Caki2 (cell line): ENCODE results near the gene RAD51C. TPM values are rescaled to one million over a fixed set of nuclear protein-coding genes. Genes with fewer than 3 reads are reported as not detected.
"Not testable (repeated sequence)": the region's sequence is repeated elsewhere in the genome, so short reads cannot be mapped to it uniquely, and the experiment has no call there.

ENCODE experiments used
- DNase-seq: peaks from one replicate; pipeline ENCODE4 v3.0.0-alpha.2; 2015; ENCODE audit warnings: low read depth
- in situ Hi-C: cut with HindIII; loops from 2 replicates; pipeline ENCODE4 v1.10.0; 2016; ENCODE audit warnings: low sequenced_read_pairs, low pct_unique_long_range_greater_than_20kb, mixed read lengths
- total RNA-seq: library from RNA; depleted of rRNA; stranded (reverse); fragments of >200 nt; shearing (Covaris generic); gene quantifications from 2 replicates; pipeline ENCODE4 v1.2.3, GENCODE V29; 2014; ENCODE audit warnings: low replicate concordance

Gene RAD51C
- total RNA-seq, 1 experiment from 2014 or later = 74.1 TPM

DNA sequence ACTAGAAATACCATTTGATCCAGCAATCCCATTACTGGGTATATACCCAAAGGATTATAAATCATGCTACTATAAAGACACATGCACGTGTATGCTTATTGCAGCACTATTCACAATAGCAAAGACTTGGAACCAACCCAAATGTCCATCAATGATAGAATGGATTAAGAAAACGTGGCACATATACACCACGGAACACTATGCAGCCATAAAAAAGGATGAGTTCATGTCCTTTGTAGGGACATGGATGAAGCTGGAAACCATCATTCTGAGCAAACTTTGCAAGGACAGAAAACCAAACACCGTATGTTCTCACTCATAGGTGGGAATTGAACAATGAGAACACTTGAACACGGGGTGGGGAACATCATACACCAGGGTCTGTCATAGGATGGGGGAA, 14.1 kb upstream of the RAD51C start:
- DNase-seq, in situ Hi-C loops: not testable (repeated sequence)

DNA sequence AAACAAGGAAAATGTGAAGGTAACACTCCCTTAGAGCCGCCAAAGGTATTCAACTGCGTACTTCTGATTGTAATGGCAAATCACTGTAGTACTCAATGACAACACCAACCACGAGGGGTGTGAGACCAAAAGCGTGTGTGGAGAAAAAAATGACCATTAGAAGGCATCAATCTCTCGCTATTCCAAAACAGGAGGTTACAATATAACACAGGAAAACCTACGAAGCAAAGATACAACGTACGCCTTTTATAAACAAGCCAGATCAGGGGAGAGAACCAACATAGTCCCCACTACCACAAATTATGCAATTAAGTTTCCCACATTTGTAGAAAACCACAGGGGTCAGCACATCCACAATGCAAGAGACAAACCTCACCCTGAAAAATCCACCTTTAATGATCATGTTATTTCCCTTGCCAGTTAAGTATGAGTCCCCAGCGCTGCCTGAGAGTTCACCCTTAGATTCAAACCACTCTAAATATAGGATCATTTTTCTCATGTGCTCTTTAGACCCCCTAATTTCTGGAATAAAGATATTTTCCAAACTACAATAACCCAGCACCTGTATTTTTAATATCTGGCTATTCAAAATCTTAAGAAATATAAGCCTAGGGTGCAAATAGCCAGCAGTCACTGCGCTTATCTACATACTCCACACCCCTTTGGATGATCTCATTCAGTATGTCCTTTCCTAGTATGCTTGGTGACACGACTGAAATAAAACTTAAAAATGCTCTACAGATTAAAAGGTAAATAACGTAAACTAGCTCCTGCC, 13.0 kb upstream of the RAD51C start:
- in situ Hi-C loops = no loop called here
- peak; percentile 77 for DNase-seq

DNA sequence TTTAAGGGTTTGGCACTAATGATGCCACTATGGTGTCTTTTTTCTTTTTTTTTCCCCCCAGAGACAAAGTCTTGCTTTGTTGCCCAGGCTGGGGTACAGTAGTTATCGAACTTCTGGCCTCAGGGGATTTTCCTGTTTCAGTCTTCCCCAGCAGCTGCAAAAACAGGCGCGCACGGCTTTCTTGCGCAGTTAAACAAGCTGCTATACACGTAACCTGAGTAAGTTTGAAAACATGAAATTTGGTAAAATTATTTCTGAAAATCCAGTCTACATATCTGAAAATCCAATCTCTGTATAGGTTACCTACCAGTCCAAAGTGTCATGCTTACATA, 12.4 kb upstream of the RAD51C start:
- no peak for DNase-seq
- in situ Hi-C loops = no loop called here

DNA sequence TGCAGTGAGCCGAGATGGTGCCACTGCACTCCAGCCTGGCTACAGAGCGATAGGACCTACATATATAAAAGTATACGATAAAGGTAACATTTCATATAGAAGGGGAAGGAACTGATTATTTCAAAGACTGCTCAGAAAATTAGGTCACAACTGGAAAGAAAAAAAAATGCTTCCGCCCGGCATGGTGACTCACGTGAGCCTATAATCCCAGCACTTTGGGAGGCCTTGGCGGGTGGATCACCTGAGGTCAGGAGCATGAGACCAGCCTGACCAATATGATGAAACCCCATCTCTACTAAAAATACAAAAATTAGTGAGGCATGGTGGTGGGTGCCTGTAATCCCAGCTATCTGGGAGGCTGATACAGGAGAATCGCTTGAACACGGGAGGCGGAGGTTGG, 8.4 kb upstream of the RAD51C start:
- no peak for DNase-seq
- in situ Hi-C loops = no loop called here

DNA sequence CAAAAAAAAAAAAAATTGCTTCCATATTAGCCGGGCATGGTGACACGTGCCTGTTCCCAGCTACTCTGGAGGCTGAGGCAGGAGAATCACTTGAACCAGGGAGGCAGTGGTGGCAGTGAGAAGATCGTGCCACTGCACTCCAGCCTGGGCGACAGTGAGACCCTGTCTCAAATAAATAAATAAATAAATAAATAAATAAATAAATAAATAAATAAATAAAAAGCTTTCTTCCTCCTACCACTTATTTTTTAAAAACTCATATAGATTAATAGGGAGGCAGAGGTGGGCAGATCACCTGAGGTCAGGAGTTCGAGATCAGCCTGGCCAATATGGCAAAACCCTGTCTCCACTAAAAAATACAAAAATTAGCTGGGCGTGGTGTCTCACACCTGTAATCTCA, 7.9 kb upstream of the RAD51C start:
- in situ Hi-C loops, DNase-seq: not testable (repeated sequence)

DNA sequence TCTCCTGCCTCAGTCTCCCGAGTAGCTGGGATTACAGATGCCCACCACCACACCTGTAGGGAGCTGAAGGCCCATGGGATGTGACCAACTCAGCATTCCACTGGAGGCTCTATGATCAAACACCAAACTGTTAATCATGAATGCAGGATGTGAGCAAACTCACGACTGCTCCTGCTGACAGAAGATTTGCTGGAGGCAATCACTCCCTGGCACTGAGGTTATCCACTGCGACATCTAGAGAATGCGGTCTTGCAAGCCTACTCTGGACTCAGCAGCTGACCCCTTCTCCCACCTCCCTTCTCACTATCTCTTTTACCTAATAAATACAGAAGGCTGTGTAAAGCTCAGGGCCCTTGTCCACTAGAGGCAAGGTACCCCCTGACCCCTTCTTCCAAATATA, 5.4 kb upstream of the RAD51C start:
- in situ Hi-C loops = no loop called here
- no peak for DNase-seq

DNA sequence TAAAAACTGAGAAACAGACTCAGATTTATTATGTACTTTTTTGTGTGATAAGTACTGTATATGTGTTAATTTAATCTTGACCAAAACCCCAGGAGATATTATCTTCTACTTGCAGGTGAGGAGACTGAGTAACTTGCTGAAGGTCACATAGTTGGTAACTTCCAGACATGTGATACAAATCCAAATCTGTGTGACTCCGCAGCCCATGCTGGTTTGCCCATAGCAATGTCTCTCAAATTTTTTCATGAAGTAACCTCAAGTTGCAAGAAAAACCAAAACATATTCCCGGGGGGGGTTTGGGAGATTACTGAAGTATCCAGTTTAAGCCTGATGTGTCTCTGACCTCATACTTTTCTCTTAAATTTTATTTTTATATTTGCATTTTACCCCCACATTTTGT, 3.9 kb upstream of the RAD51C start:
- no peak for DNase-seq
- in situ Hi-C loops = no loop called here

DNA sequence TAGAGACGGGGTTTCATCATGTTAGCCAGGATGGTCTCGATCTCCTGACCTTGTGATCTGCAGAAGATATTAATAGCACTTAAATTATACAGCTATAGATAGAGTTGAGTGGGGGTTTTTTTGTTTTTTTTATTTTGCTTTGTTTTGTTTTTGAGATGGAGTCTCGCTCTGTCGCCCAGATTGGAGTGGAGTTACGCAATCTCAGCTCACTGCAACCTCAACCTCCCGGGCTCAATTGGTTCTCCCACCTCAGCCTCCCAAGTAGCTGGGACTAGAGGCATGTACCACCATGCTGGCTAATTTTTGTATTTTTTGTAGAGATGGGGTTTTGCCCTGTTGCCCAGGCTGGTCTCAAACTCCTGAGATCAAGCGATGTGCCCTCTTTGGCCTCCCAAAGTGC, 2.4 kb upstream of the RAD51C start:
- in situ Hi-C loops, DNase-seq: not testable (repeated sequence)

DNA sequence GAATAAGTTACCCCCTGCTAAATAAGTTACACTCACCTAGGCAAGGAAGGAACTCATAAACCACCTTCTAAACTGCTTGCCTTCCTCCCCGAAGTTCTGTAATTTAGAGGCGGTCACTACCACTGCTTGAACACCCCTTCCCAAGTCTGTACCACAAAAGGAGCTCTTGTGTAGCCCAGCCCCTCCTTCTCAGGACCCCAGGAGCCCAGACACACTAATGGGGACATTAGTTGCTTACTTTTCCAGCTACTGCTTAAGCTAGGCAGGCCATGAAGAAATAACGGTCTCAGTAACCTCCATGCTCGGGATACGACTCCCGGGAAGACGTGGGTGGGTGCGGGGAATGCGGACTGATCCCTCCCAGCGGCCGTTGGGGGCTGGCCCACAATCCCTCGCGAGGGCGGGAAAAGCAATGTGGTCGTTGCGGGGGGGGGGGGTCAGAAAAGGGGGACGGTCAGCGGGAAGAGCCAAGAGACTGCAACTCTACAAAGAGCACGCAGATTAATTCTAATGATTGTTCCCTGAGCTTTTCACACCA, 632 bp upstream of the RAD51C start, which contains the start of gene TEX14:
TEX14 (minus strand) TSS at position 345 of the 538 bp plus-strand sequence. CDS start 40,044 bp downstream, outside the sequence.
- no peak for DNase-seq

DNA sequence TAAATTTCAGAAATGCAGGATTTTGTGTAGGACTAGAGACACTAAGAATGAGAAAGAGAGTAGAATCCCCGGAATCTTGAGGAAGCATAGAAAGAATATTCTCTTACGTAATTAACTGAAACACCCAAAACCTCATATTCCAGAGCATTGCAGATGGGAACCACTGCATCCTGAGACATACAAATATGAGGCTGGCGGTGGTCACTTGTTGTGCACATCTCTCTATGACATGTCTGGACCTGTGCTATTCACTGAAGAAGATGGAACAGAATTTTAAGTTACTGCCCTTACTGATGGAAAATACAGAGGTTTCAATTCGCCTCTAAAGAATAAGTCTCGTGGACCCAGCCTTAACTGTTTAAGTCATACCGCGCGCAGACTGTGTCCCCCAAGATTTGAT, 806 bp downstream of the RAD51C start:
- in situ Hi-C loops = no loop called here

More for the DNA sequence above, 632 bp upstream of the RAD51C start, which contains the start of gene TEX14:
- in situ Hi-C loops = no loop called here

DNA sequence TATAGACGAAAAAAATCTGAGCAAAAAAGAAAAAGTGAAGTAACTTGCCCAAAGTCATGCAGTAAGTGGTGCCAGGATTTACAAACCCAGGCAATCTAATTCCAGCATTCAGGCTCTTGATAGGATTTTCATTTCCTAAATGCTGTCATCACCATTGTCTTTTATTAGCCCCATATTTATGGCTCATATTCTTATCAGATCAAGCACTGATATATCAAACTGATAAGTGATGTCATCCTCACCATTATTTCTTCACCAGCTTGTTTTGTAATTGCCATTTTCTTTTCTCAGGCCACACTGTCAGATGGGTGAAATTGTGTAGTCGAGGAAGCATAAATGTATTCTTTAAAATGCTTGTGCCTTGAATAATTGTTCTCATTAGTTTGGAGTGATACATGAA, 1.3 kb downstream of the RAD51C start:
- no peak for DNase-seq
- in situ Hi-C loops = no loop called here

More for the DNA sequence above, 806 bp downstream of the RAD51C start:
- DNase-seq = peak; percentile 9

DNA sequence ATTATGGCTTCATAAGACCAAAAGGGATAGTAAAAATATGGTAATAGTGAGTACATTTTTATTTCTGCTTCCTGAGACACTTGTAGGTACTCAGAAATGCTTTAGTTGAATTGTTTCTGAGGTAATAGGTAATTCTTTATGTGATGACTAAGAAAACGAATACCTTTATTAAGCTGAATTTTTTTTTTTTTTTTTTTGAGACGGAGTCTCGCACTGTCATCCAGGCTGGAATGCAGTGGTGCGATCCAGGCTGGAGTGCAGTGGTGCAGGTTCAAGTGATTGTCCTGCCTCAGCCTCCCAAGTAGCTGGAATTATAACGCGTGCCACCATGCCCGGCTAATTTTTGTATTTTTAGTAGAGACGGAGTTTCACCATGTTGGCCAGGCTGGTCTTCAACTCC, 1.9 kb downstream of the RAD51C start:
- in situ Hi-C loops = no loop called here

DNA sequence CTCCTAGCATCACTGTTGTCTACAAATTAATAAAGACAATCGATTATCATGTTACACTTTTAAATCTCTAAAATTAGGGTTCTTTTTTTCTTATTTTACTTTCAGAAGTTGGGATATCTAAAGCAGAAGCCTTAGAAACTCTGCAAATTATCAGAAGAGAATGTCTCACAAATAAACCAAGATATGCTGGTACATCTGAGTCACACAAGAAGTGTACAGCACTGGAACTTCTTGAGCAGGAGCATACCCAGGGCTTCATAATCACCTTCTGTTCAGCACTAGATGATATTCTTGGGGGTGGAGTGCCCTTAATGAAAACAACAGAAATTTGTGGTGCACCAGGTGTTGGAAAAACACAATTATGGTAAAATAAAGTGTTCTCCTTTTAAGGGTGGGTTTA, 2.4 kb downstream of the RAD51C start:
- in situ Hi-C loops = no loop called here
- DNase-seq = no peak

More for the DNA sequence above, 1.9 kb downstream of the RAD51C start:
- peak; percentile 52 for DNase-seq

DNA sequence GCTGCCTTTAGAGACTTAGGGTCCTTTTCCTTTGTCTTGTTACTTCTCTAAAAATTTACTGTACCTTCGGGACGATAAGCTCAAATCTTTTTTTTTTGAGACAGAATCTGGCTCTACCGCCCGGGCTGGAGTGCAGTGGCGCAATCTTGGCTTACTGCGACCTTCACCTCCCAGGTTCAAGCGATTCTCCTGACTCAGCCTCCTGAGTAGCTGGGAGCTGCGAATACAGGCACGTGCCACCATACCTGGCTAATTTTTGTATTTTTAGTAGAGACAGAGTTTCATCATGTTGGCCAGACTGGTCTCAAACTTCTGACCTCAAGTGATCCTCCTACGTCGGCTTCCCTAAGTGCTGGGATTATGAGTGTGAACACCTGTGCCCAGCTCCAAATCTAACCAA, 7.4 kb downstream of the RAD51C start:
- in situ Hi-C loops = no loop called here
- DNase-seq = no peak

DNA sequence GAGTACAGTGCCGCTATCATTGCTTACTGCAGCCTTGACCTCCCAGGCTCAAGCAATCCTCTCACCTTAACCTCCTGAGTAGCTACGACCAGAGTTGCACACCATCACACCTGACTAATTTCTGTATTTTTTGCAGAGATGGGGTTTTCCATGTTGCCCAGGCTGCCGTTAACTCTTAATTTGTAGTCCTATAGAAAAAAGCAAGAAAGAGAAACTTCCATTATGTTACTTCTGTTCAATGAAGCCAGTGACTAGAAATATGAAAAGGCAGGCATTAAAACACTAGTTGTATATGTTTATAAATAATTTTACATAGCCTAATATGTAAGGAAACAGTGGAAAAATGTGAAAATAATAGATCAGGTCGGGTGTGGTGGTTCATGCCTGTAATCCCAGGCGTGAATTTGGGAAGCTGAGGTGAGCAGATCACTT, 9.7 kb downstream of the RAD51C start:
- in situ Hi-C loops = no loop called here
- no peak for DNase-seq

DNA sequence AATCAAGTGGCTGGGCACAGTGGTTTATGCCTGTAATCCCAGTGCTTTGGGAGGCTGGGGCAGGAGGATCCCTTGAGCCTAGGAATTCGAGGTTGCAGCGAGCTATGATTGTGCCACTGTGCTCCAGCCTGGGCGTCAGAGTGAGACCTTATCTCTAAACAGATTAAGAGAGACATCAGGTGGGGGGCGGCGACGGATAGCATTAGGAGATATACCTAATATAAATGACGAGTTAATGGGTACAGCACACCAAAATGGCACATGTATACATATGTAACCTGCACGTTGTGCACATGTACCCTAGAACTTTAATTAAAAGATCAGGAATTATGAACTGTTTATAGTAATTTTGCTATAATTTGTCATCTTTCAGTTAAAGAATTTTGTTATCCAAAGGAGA, 10.3 kb downstream of the RAD51C start:
- no peak for DNase-seq
- in situ Hi-C loops = no loop called here

DNA sequence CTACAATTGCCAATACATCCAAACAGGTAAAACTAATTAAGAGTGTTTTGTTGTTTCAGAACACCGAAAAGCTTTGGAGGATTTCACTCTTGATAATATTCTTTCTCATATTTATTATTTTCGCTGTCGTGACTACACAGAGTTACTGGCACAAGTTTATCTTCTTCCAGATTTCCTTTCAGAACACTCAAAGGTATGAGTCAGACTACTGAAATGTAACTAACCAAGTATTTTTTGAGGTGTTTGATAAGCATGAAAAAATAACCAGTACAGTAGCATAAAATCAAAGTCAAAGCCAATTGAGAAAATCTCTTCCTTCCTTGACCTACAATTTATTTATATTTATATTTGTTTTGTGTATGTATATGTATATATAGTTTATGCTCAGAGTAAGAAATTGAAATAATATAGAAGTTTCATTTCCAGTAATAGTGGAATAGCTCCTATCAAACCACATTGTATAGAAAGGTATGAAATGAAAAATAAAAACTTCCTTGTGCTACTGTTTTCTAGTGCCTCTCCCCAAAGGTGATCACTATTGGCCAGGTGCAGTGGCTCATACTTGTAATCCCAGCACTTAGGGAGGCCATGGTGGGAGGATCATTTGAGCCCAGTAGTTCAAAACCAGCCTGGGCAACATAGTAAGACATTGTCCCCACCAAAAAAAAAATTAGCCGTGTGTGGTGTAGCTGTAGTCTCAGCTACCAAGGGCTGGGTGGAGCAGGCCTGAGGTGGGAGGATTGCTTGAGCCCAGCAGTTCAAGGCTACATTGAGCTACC, 10.9 kb downstream of the RAD51C start:
- in situ Hi-C loops = no loop called here
- DNase-seq = no peak

DNA sequence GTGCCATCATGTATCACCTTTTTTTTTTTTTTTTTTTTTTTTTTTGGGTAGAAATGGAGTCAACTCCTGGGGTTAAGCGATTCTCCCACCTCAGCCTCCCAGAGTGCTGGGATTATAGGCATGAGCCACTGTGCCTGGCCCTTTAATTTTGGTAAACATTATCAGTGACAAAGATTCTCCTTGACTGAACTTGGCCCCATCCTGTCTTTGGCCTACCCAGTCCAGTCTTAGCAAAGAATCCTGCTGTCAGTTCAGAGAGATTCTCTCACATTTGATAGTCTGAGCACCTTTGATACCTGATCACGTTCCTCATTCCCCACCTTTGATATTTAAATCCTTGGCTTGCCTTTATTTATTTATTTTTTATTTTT, 11.5 kb downstream of the RAD51C start:
- DNase-seq = no peak
- in situ Hi-C loops = no loop called here

DNA sequence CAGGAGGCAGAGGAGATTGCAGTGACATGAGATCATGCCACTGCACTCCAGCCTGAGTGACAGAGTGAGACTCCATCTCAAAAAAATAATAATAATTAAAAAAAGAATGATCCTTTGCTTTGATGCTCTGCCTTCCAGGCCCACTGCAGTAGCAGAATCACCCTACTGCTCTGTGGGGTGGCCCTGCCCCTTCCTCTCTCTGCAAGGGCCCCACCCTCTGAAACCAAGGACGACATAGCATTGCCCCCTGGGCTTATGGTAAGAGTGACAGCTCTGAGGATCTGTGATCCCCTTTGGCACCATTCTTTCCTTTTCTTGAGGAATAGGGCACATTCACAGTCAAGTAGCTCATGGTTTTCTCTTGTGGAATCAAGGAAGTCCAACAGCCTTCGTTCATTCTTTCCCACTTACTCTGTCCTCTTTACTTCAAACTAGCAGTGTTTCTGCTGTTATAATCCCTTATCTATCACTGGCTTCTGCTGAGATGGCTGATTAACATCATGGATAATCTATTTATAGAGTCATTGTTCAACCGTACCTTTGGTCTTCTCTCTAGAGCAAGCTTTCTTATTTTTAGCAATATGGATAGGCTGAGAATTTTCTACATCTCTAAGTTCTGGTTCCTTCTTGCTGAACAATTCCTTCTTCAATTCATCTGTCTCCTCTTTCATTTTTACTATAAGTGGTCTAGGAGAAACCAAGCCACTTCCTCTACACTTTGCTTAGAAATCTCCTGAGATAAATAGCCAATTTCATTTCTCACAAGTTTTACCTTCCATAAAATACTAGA, 14.1 kb downstream of the RAD51C start:
- in situ Hi-C loops = no loop called here
- DNase-seq = no peak
